Chondrocyte (in vitro differentiated cells): ENCODE data around the gene ZNF574. TPM values are rescaled to one million over a fixed set of nuclear protein-coding genes. Genes with fewer than 3 reads are reported as not detected.

ENCODE experiments used
- DNase-seq: peaks from one replicate; pipeline ENCODE4 v3.0.0; 2021; ENCODE audit warnings: mixed read lengths, low spot score
- H3K27ac Mint-ChIP-seq: one replicate; pipeline ENCODE4 v1.8.0; 2021; ENCODE audit warnings: mild to moderate bottlenecking, moderate library complexity, mixed read lengths; ENCODE audit not compliant: unreplicated experiment
- H3K27me3 Mint-ChIP-seq: 2 replicates; pipeline ENCODE4 v1.8.0; 2021; ENCODE audit warnings: low read depth, mixed read lengths
- H3K36me3 Mint-ChIP-seq: 2 replicates; pipeline ENCODE4 v1.8.0; 2021; ENCODE audit warnings: low read depth, mixed read lengths
- H3K4me1 Mint-ChIP-seq: 2 replicates; pipeline ENCODE4 v1.8.0; 2021; ENCODE audit warnings: low read depth, mild to moderate bottlenecking, mixed read lengths
- H3K4me3 Mint-ChIP-seq: one replicate; pipeline ENCODE4 v1.8.0; 2021; ENCODE audit warnings: mild to moderate bottlenecking, moderate library complexity, mixed read lengths; ENCODE audit not compliant: unreplicated experiment
- H3K9me3 Mint-ChIP-seq: 2 replicates; pipeline ENCODE4 v1.8.0; 2021; ENCODE audit warnings: low read depth, mixed read lengths
- total RNA-seq: library from RNA; stranded (reverse); gene quantifications from 3 replicates; pipeline ENCODE4 v1.2.1, GENCODE V29; 2021
- TF ChIP-seq, protein P1 (sequence below): fragments of 200-600 bp; sonication (generic); IDR thresholded peaks from 2 replicates; pipeline ENCODE4 v1.5.0; 2021; ENCODE audit warnings: antibody characterized with exemption, mild to moderate bottlenecking, moderate library complexity

The ZNF574 gene
- total RNA-seq, 1 donor from 2014 or later: 13.0 TPM

DNA sequence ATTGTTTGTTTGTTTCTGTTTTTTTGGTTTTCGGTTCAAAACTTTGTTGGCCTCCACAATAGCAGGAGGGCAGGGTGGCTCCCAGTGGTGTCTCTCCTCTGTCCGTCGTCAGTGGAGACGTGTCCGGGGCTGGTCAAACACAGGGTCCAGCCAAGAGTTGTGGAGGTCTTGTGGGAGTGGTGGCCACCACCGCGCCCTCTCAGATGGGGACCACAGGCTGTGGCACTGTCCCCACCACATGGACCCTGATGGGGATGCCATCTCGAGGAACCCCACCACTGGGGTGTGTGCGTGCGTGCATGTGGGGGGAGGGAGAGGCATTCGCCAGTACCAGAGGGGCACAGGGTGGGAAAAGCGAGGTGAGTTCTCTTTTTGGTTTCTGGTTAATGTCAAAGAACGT, 13.8 kb downstream of the ZNF574 start:
- H3K9me3 Mint-ChIP-seq: no peaks in the 10 kb centered on the region

DNA sequence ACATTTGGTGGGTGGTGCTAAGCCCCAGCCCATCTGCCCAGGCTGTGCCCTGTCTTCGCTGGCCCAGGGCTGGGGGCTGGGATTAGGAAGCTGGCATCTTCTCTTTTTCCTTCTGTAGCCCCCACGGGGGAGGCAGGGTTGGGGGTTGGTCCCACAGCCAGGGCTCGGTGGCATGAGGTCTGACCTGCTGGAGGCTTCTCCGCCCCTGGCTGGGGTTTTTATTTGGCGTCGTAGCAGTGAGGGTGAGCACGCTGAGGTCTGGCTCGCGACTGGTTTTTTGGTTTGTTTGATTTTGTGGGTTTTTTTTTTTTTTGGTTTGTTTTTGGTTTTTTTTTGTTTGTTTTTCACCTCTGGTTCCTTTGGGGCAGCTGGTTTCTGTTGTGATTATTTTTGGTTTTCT, 14.7 kb downstream of the ZNF574 start:
- Mint-ChIP-seq H3K27me3 (no peaks in the 10 kb centered on the region), H3K36me3 (no peaks in the 10 kb centered on the region), H3K27ac (no peak overlapping the region), H3K4me3 (no peak overlapping the region), H3K4me1 (peaks cover 25% of the 10 kb centered on the region), H3K9me3 (no peaks in the 10 kb centered on the region)
- TF ChIP-seq, protein P1, sequence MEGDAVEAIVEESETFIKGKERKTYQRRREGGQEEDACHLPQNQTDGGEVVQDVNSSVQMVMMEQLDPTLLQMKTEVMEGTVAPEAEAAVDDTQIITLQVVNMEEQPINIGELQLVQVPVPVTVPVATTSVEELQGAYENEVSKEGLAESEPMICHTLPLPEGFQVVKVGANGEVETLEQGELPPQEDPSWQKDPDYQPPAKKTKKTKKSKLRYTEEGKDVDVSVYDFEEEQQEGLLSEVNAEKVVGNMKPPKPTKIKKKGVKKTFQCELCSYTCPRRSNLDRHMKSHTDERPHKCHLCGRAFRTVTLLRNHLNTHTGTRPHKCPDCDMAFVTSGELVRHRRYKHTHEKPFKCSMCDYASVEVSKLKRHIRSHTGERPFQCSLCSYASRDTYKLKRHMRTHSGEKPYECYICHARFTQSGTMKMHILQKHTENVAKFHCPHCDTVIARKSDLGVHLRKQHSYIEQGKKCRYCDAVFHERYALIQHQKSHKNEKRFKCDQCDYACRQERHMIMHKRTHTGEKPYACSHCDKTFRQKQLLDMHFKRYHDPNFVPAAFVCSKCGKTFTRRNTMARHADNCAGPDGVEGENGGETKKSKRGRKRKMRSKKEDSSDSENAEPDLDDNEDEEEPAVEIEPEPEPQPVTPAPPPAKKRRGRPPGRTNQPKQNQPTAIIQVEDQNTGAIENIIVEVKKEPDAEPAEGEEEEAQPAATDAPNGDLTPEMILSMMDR: no peak
- DNase-seq: no peak

More for the DNA sequence above, 13.8 kb downstream of the ZNF574 start:
- H3K4me1 Mint-ChIP-seq: peaks cover 25% of the 10 kb centered on the region
- no peak overlapping the region for H3K4me3 Mint-ChIP-seq
- H3K27ac Mint-ChIP-seq: no peak overlapping the region
- TF ChIP-seq, protein P1: no peak
- H3K27me3 Mint-ChIP-seq: no peaks in the 10 kb centered on the region
- peaks cover 2% of the 10 kb centered on the region for H3K36me3 Mint-ChIP-seq
- no peak for DNase-seq

DNA sequence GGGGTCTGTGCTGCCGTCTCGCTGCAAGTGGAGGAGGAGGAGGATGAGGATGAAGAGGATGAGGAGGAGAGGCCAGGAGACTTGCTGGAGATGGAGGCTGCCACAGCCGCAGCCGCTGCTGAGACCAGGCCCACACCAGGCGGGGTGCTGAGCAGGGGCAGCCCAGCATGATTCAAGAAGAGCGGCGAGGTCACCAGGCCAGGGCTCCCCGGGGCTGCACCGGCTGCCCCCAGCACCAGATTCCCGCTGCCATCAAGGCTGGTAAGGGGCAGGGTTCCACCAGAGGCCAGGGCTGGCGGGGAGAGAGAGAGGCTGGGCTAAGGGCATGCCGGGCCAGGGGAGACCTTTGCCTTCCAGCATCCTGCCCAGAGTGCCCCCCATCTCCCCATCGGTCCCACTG, 15.3 kb downstream of the ZNF574 start:
- H3K4me1 Mint-ChIP-seq: peaks cover 25% of the 10 kb centered on the region
- DNase-seq: no peak
- no peaks in the 10 kb centered on the region for H3K36me3 Mint-ChIP-seq

DNA sequence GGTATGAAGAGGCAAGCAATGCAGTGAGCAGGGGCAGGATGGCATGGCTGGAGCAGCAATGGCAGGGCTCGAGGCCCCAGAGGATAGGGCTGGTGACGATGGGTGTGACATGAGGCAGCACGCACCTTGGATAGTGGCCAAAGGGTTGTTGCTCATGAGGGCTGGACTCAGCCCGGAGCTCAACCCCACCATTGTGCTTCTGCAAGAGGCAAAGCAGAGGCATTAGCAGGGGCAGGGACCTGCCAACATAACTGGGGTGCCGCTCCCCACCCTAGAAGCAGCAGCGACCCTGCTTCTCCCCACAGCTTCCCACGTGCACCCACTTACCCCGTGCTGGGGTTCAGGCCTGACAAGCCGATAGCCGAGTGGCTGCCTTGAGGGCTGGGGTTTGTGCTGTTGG, 15.8 kb downstream of the ZNF574 start:
- TF ChIP-seq, protein P1: no peak
- H3K36me3 Mint-ChIP-seq: no peaks in the 10 kb centered on the region
- H3K4me3 Mint-ChIP-seq: no peak overlapping the region
- no peaks in the 10 kb centered on the region for H3K27me3 Mint-ChIP-seq
- no peak overlapping the region for H3K27ac Mint-ChIP-seq
- DNase-seq: no peak
- no peaks in the 10 kb centered on the region for H3K9me3 Mint-ChIP-seq
- H3K4me1 Mint-ChIP-seq: peaks cover 25% of the 10 kb centered on the region

More for the DNA sequence above, 15.3 kb downstream of the ZNF574 start:
- no peaks in the 10 kb centered on the region for H3K27me3 Mint-ChIP-seq
- TF ChIP-seq, protein P1: no peak
- no peaks in the 10 kb centered on the region for H3K9me3 Mint-ChIP-seq
- H3K4me3 Mint-ChIP-seq: no peak overlapping the region
- H3K27ac Mint-ChIP-seq: no peak overlapping the region

DNA sequence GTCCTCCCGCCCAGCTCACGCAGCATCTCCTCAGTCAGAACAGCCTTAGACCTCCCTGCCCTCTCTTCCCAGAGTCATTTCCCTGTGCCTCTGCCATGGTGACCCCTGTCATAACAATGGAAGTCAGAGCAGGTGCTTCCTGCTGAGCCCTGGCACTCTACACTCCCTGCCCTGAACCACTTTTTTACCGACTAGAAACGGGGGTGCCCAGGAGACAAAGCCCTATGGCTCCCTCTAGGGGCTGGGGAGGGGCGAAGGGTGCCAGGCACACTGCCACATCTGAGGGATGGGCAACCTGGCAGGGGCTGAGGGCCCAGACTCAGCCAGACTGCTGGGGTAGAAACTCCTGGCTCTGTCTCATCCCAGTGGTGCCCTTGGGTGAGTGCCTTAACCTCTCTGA, 16.4 kb downstream of the ZNF574 start:
- H3K4me1 Mint-ChIP-seq: peaks cover 21% of the 10 kb centered on the region
- H3K27ac Mint-ChIP-seq: no peak overlapping the region
- no peaks in the 10 kb centered on the region for H3K27me3 Mint-ChIP-seq
- no peaks in the 10 kb centered on the region for H3K9me3 Mint-ChIP-seq
- H3K4me3 Mint-ChIP-seq: no peak overlapping the region
- H3K36me3 Mint-ChIP-seq: no peaks in the 10 kb centered on the region
- no peak for DNase-seq
- TF ChIP-seq, protein P1: peak; percentile 69
